Occipital lobe (tissue), 2 donors: ENCODE measurements around the gene ARPC5. TPM values are rescaled to one million over a fixed set of nuclear protein-coding genes. Genes with fewer than 3 reads are reported as not detected.

Source experiments
- DNase-seq: peaks from one replicate; lab custom pipeline; 2025; lab: John Stamatoyannopoulos, UW
- total RNA-seq: library from RNA; depleted of rRNA; stranded (reverse); fragments of >200 nt; gene quantifications from one replicate; pipeline ENCODE4 v1.2.3, GENCODE V29; 2014

Gene ARPC5
- total RNA-seq, 1 donor from 2014 or later: 145 TPM

DNA sequence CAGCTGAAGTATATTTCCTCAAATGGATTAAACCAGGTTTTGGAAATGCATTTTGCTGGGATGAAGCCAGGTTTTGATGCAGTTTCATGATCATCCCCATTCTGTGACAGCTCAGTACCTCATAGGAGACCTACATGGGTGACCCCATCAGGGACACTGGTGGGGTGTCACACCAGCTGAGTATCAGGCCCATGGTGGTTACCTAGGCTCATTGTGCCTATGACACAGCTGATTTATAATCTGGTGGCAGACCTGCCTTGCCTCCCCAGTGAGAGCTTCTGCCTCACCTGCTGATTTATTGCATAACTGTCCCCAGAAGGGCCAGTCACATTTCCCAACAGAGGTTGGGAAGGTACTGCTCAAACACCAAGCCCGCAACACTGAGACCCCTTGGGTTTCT, 49.1 kb downstream of the ARPC5 start:
- no peak for DNase-seq

DNA sequence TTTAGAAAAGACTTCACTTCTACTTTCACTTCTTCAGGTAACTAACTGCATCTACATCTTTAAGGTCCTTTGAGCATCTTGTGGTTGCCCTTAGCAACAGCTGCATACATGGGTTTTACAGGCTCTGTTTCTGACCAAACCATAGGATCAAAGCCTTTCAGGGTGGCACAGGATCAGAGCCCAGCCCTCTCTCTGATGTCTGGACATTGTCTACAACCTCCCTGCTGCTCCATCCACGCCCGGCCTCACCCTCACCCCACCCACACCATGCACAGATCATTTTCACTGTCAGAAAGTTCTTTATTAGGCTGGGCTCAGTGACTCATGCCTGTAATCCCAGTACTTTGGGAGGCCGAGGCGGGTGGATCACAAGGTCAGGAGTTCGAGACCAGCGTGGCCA, 50.5 kb downstream of the ARPC5 start:
- DNase-seq: no peak

DNA sequence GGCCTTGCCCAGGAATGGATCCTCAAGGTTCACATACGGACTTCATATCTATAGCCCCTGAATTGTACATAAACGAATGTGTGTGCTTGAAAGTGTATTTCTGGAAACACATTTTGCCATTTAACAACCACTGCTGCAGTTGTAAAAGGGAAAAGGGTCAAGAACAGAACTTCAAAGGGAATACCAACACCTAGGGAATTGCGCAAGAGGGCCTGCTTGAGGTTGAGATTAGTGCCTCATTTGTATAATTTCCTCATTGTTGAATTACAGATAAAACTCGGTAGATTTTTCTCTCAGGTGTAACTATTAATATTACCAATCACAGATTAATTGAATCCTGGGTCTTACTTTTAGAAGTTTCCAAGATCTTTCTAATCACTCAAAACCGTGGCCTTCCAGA, 51.4 kb downstream of the ARPC5 start:
- DNase-seq: no peak

DNA sequence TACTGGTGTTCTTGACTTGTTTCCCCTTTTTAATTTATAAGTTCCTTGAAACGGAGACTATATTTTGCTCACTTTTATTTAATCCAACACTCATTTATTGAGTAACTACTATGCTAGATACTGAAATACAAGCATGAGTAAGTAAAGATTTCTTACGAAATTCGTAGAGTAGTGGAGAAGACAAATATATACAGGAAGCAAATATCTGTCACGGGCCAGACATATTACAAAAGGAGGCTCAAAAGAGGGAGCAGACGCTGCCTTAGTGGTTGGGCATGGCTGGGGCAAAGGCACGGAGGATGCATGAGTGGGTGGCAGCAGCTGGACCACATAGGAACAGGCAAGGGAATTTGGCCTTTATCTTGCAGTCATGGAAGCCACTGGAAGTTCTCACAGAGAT, 52.1 kb downstream of the ARPC5 start:
- no peak for DNase-seq

DNA sequence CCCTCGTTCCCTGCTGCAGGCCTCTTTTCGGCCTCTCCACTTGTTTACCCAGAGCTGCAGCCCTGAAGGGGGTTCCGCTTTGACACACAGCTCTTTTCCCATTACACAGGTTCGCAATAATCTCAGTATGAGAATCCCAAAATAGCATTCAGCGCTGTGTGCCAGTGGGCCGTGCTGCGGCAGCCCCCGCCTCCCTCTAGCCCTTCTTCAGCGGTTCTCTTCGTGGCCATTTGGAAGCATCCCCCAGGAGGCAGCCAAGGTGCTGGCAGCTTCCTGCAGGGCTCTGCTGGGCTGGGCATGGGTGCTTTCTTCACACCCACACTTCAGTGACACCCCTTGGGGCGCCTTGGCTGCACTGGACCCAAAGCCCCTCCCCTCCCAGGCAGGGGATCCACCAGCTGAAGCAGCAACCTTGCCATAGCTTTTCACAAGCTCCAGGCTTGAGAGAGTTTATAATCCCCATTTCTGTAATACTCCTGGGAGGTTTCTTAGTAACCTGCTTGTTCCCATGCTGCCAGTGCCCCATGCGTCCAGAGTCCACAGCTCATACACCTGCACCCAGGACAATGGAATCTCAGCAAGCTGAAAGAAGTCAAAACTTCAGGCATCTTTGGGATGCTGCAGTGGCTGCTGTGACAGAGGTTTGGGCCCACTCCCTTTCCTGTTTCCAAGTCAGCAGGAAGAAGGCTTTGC, 53.4 kb downstream of the ARPC5 start:
- DNase-seq: no peak

DNA sequence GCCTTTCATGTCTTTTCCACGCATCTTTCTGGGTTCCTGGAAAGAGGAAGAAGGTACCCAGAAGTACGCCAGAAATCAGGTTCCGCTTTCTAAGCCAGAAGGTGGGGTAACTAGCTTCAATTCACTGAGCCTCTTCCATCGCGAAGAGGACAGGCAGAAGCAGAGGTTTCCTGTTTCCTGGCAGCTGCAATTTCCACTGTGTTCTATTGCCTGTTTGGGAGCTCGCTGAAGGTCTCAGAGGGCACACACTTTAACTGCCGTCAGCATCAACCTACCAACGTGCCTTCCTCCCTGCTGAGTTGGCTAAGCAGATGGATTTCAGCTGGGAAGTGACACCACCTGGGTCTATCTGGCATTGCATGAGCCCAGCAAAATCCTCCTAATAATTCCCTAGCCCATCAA, 55.3 kb downstream of the ARPC5 start:
- DNase-seq: no peak

DNA sequence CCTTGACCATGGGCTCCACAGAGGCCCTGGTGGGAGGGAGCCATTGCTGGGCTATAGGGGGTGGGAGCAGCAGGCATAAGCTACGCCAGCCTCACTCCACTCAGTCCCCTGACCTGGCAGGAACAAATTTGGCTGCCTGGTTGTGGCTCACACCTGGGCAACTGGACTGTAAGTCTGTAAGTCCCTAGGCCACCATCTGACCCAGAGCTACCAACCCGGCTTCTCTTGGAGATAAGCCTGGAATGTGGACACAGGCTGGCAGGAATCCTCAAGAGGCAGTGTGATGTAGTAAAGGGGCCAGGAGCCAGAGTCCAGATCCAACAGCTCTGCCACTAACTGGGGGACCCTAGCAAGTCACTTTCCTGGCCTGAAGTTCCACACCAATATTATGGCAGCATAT, 56.7 kb downstream of the ARPC5 start:
- no peak for DNase-seq

DNA sequence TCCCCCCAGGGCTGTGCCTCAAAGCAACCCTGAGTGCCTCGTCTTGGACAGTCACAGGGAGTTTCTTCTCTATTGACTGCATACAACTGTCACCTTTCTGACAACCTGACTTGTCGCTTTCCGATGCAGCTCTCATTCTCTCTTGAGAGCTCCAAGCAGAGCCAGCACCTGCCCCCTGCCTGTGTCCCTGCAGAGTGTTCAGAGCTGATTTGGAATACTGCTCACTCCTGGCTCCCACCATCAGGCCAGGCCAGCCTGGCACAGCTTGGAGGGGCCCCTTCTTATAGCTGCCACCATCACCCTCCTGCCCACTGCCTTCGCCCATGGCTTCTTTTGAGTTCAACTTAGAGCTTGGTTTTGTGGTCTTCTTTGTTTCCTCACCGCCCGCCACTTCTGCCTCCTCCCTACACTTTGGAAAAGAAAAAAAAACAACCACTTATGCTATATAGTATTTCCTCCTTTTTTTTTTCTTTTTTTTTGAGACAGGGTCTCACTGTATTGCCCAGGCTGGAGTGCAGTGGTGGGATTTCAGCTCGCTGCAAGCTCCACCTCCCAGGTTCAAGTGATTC, 57.6 kb downstream of the ARPC5 start:
- no peak for DNase-seq

DNA sequence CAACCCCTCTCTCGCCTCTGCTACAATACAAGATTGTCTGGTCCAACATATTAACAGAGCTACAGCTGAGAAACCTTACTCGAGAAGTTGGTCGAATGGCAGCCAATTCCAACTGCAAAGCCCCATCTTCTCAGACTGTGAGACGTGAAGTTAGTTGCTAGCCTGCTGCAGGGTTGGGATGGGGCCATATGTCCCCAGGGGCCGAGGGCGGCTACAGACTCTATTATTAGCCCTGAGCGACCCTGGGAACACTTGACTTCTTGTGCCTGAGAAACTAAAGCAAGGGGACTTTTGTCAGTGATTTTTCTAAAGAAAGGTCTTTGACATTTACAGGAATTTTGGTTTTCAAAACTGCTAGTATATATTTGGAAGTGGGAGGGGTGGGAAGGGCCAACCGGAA, 59.0 kb downstream of the ARPC5 start:
- no peak for DNase-seq

DNA sequence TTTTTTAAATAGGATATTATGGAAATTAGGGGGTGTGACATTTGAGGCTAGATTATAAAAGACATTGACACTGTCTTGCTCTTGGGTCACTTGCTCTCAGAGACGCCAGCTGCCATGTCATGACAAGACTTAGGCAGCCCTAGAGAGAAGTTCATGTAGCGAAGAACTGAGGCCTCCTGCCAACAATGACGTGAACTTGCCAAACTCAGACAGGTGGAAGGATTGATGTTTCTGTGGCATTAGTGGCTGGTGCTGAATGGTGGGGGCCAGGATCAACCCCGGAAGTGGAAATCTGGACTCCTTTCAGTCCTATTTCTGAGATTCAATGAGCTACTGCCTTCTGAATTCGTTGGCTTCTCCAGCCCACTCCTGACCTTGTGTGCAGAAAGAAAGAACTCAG, 60.0 kb downstream of the ARPC5 start:
- no peak for DNase-seq

DNA sequence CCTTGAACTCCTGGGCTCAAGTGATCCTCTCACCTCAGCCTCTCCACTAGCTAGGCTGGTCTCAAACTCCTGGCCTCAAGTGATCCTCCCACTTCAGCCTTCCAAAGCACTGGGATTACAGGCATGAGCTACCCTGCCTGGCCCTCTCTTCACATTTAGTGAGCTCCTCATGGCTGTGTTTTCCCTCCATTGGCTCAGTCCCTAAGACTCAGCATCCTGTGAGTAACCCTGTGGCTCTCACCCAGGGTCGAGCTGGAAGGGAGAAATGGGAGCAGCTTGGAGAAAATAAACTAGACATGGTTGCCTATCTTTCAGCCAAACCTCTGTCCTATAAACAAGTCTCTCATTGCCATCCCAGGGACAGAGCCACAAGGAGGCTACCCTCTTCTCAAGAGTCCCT, 62.9 kb downstream of the ARPC5 start:
- DNase-seq: no peak

DNA sequence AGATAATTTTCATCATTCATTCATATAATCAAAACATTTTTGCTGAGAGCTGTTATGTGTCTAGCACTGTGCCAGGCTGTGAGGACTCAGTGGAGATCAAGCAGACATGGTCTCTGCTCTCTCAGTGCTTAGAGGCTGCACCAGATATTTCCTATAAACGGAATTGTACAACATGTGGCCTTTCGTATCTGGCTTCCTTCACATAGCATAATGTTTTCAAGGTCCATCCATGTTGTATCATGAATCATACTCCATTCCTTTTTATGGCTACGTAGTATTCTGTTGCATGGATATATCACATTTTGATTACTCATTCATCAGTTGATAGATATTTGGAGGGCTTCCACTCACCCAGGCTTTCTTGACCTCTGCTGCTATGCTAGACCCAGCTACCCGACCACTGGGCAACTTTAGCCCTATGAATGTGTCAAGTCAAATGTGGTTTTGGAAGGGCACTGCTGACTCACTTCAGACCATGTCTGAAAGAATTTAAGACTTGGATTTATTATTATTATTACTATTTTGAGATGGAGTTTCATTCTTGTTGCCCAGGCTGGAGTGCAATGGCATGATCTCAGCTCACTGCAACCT, 63.8 kb downstream of the ARPC5 start:
- DNase-seq: no peak

Other genes starting within 250 kb of the ARPC5 start
- gene NMNAT2, start 217.4 kb downstream of the ARPC5 start, total RNA-seq: 41.5 TPM
- 26.2 TPM for gene SMG7, start 163.3 kb downstream of the ARPC5 start, total RNA-seq
- gene NCF2, start 45.3 kb downstream of the ARPC5 start, total RNA-seq: 4.8 TPM
- not detected for gene APOBEC4, start 17.5 kb upstream of the ARPC5 start, total RNA-seq
- gene RGL1, start 169.3 kb upstream of the ARPC5 start, total RNA-seq: 61.0 TPM